MM.1S (cell line): ENCODE data around the gene ACTN3.

ENCODE experiments used
- CTCF ChIP-seq: fragments of 300-600 bp; sonication (generic); IDR thresholded peaks from 2 replicates; pipeline ENCODE4 v1.5.1; 2016; ENCODE audit warnings: antibody characterized with exemption, low read length, mixed read lengths
- EZH2 ChIP-seq: fragments of 300-600 bp; sonication (generic); optimal IDR thresholded peaks from 2 replicates; pipeline ENCODE3; 2017; ENCODE audit warnings: low read depth, mild to moderate bottlenecking, antibody characterized with exemption, low read length, mixed read lengths
- EZH2phosphoT487 ChIP-seq: fragments of 300-600 bp; sonication (generic); IDR thresholded peaks from 2 replicates; pipeline ENCODE4 v1.6.1; 2018; ENCODE audit warnings: antibody characterized with exemption, low read length

GRCh38 chr11:66539170-66539869 lies 7.4 kb upstream of the ACTN3 start:
- TF ChIP-seq CTCF (no peak), EZH2 (no peak), EZH2phosphoT487 (no peak)
